Kidney (tissue), 14 donors: ENCODE results near the gene ENTPD2. TPM values are rescaled to one million over a fixed set of nuclear protein-coding genes. Genes with fewer than 3 reads are reported as not detected.
A peak's percentile ranks its signal among the peaks of the same experiment; 100 is the strongest.

Source experiments
- DNase-seq, 5 donors: peaks; one replicate each; pipeline ENCODE4 v3.0.0-alpha.2; 2013 to 2020
- FAIRE-seq: peaks from 2 replicates; lab custom pipeline; 2012; peaks lifted over from hg19 to GRCh38; lab: Jason Lieb, UNC
- H3K27ac ChIP-seq, 2 donors: one replicate each; pipeline ENCODE4 v1.7.0; 2013; ENCODE audit warnings: low read depth in 2 of 2, low read length in 2 of 2, inconsistent platforms in 1 of 2
- H3K27me3 ChIP-seq: one replicate; pipeline ENCODE4 v1.7.1; 2013; ENCODE audit warnings: low read length, inconsistent platforms; ENCODE audit not compliant: control insufficient read depth, insufficient read depth
- H3K36me3 ChIP-seq, 3 donors: one replicate each; pipeline versions ENCODE4 v1.7.0 to v1.7.1; 2013; ENCODE audit warnings: low read length in 3 of 3, control low read depth in 1 of 3, inconsistent platforms in 1 of 3; ENCODE audit not compliant: insufficient read depth in 3 of 3, control insufficient read depth in 2 of 3
- H3K4me1 ChIP-seq, 3 donors: one replicate each; pipeline versions ENCODE4 v1.7.0 to v1.7.1; 2013; ENCODE audit warnings: low read length in 3 of 3, inconsistent platforms in 1 of 3, low read depth in 1 of 3; ENCODE audit not compliant: control insufficient read depth in 2 of 3, insufficient read depth in 2 of 3
- H3K4me3 ChIP-seq, 3 donors: one replicate each; pipeline versions ENCODE4 v1.7.0 to v1.8.1; 2013; ENCODE audit warnings: low read length in 3 of 3, control low read depth in 1 of 3, inconsistent platforms in 1 of 3
- H3K9ac ChIP-seq, 3 donors: one replicate each; pipeline versions ENCODE4 v1.7.0 to v1.7.1; 2013; ENCODE audit warnings: low read length in 3 of 3, control low read depth in 1 of 3, inconsistent platforms in 1 of 3
- H3K9me3 ChIP-seq, 3 donors: one replicate each; pipeline versions ENCODE4 v1.7.0 to v1.7.1; 2013; ENCODE audit warnings: low read length in 3 of 3, control low read depth in 1 of 3, inconsistent platforms in 1 of 3; ENCODE audit not compliant: control insufficient read depth in 2 of 3, insufficient read depth in 1 of 3
- CTCF ChIP-seq: IDR thresholded peaks from 3 replicates; pipeline ENCODE4 v1.5.1; 2012; ENCODE audit warnings: mild to moderate bottlenecking, moderate library complexity, borderline replicate concordance; ENCODE audit not compliant: insufficient read depth; ENCODE audit errors: extremely low read depth
- intact Hi-C: fragments of 100-400 bp; cut with DNase I; formaldehyde crosslinking; loops from one replicate; pipeline ENCODE4 v1.11.1; 2022
- polyA plus RNA-seq: library from polyadenylated mRNA; stranded (reverse); fragments of 350-450 nt; fragmentation: Illumina TruSeq; extraction: RNeasy Lipid Tissue Mini Kit (QIAGEN cat#74804); gene quantifications from one replicate; pipeline ENCODE4 v1.2.3, GENCODE V29; 2014; ENCODE audit warnings: low read depth, low replicate concordance; ENCODE audit not compliant: insufficient read depth
- total RNA-seq: library from RNA; stranded (reverse); fragmentation: NEBNext Ultra II Directional; extraction: Animal tissue kit (Norgen Biotek cat#: 25700); gene quantifications from one replicate; pipeline ENCODE4 v1.2.1, GENCODE V29; 2021
- donor health status: control.
- donor health status: control.
- donor health status: control.
- donor health status: control.
- donor health status: control.
- donor health status: DM: yes; HTN: yes; CAD: no.
- donor health status: Normal renal cell carcinoma (clear cell type).

Gene ENTPD2
- total and polyA plus RNA-seq, 2 donors from 2014 or later = 5.5 to 9.3 TPM

GRCh38 chr9:137021979-137022661, 31.7 kb downstream of the ENTPD2 start:
- H3K27me3 ChIP-seq = no peaks in the 10 kb centered on the region
- peaks cover 0 to 3% (median 0%) of the 10 kb centered on the region in 3 donors for H3K36me3 ChIP-seq
- DNase-seq (peak in 2 of 5 donors; percentile 30 to 82), FAIRE-seq (no peak)
- TF ChIP-seq CTCF = no peak
- no peak overlapping the region for H3K9ac ChIP-seq
- no peaks in the 10 kb centered on the region for H3K9me3 ChIP-seq
- H3K4me3 ChIP-seq = no peak overlapping the region
- peaks cover 0 to 17% (median 5%) of the 10 kb centered on the region in 3 donors for H3K4me1 ChIP-seq
- H3K27ac ChIP-seq = no peak overlapping the region
- intact Hi-C loops = loop anchor here (10.0 kb wide), 1 partner anchor 67 kb away; the partner anchor contains the start of gene LCN12

GRCh38 chr9:137021568-137021978, 32.3 kb downstream of the ENTPD2 start:
- intact Hi-C loops = loop anchor here (10.0 kb wide), 1 partner anchor 67 kb away; the partner anchor contains the start of gene LCN12
- Histone ChIP-seq H3K27me3 (no peaks in the 10 kb centered on the region), H3K36me3 (peaks cover 0 to 8% (median 0%) of the 10 kb centered on the region in 3 donors), H3K27ac (no peak overlapping the region), H3K4me1 (peaks cover 0 to 12% (median 1%) of the 10 kb centered on the region in 3 donors), H3K9me3 (no peaks in the 10 kb centered on the region), H3K4me3 (no peak overlapping the region), H3K9ac (no peak overlapping the region)
- DNase-seq = no peak
- no peak for TF ChIP-seq CTCF
- no peak for FAIRE-seq

GRCh38 chr9:137020771-137021567, 32.9 kb downstream of the ENTPD2 start:
- intact Hi-C loops = loop anchor here (10.0 kb wide), 1 partner anchor 66 kb away; the partner anchor contains the start of gene LCN12
- DNase-seq = no peak

More at GRCh38 chr9:137020771-137021567, 32.9 kb downstream of the ENTPD2 start:
- no peak for FAIRE-seq
- no peak for TF ChIP-seq CTCF
- peaks cover 0 to 8% (median 0%) of the 10 kb centered on the region in 3 donors for H3K36me3 ChIP-seq
- no peak overlapping the region for H3K9ac ChIP-seq
- no peaks in the 10 kb centered on the region for H3K27me3 ChIP-seq
- H3K27ac ChIP-seq = no peak overlapping the region
- no peak overlapping the region for H3K4me3 ChIP-seq
- peaks cover 0 to 6% (median 0%) of the 10 kb centered on the region in 3 donors for H3K4me1 ChIP-seq
- no peaks in the 10 kb centered on the region for H3K9me3 ChIP-seq
